ENCODE results near the gene TIMP2.

Gene TIMP2

GRCh38 chr17:78925234-78925633, at the start of gene TIMP2:
Gene TIMP2, minus strand, starts transcription at chr17:78925387. Its CDS starts 299 bp downstream, at chr17:78925088.
- TF ChIP-seq, protein P1, sequence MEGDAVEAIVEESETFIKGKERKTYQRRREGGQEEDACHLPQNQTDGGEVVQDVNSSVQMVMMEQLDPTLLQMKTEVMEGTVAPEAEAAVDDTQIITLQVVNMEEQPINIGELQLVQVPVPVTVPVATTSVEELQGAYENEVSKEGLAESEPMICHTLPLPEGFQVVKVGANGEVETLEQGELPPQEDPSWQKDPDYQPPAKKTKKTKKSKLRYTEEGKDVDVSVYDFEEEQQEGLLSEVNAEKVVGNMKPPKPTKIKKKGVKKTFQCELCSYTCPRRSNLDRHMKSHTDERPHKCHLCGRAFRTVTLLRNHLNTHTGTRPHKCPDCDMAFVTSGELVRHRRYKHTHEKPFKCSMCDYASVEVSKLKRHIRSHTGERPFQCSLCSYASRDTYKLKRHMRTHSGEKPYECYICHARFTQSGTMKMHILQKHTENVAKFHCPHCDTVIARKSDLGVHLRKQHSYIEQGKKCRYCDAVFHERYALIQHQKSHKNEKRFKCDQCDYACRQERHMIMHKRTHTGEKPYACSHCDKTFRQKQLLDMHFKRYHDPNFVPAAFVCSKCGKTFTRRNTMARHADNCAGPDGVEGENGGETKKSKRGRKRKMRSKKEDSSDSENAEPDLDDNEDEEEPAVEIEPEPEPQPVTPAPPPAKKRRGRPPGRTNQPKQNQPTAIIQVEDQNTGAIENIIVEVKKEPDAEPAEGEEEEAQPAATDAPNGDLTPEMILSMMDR (IDR thresholded peaks at IDR 0.05; ENCODE audit: borderline replicate concordance, insufficient read depth, low read depth, low read length), result peak; percentile 28; the same call in 1 of the 2 replicates
- H3K4me3 ChIP-seq (ENCODE audit: low read depth, low read length), result no peak within 1 kb of the TSS

DNA sequence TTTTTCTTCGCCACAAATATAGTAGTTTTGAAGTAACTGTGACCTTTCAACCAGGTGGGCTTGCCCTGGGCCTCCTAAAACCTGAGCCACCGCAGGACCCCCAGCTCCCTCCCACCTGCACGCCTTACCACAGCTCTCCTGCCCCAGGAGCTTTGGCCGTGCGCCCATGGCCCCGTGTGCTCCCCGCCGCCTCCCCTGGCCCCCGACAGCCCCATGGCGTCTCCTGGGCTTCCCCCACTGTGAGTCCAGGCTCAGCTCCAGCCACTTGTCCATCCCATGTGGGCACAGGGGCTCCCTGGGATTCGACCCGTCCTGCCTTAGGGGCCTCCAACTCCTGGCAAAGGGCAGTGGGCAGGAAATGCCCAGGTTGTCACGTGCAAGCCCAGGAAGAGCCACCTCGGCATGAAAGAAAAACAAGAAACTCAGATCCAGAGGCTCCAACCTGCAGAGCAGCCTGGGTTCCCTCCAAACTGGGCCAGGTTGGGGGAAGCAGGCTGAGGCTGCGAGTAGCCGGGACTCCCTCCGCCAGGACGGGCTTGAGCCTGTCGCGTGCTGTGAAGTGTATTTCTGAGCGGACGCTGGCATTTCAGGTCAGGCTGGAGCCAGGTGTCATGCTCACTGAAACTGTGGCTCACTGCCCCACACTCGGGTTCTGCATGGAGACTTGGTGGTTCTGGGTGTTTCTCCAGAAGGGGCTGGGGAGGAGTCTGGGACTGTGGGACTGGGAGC, 48.8 kb upstream of the TIMP2 start:
- no peak overlapping the region for H3K4me3 ChIP-seq (ENCODE audit: low read depth, low read length)
- TF ChIP-seq, protein P1 (IDR thresholded peaks at IDR 0.05; ENCODE audit: borderline replicate concordance, insufficient read depth, low read depth, low read length), result no peak

DNA sequence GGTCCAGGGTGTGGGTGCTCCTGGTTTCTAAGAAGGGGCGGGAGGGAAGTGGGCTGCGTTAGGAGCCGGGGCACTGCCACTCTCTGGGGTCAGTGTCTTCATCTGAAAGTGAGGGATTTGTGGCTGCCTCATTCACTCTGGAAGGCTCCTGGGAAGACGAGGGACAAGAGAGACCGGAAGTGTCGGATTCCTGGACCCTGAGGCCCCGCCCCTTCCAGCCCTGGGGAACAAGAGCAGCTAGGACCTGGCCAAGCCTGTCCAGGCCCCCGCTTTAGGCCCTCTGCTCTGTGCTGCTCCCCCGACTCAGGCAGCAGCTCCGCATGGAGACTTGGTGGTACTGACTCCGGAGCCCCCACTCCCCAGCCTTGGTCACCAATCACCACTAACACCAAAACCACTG, 48.0 kb upstream of the TIMP2 start:
- TF ChIP-seq, protein P1 (IDR thresholded peaks at IDR 0.05; ENCODE audit: borderline replicate concordance, insufficient read depth, low read depth, low read length), result no peak
- H3K4me3 ChIP-seq (ENCODE audit: low read depth, low read length), result no peak overlapping the region

- TF ChIP-seq, protein P1 (IDR thresholded peaks at IDR 0.05; ENCODE audit: borderline replicate concordance, insufficient read depth, low read depth, low read length), result no peak
- no peak overlapping the region for H3K4me3 ChIP-seq (ENCODE audit: low read depth, low read length)
These were observed 47.4 kb upstream of the TIMP2 start for GRCh38 chr17:78972507-78973105.

GRCh38 chr17:78971756-78972506, 46.7 kb upstream of the TIMP2 start:
- TF ChIP-seq, protein P1 (IDR thresholded peaks at IDR 0.05; ENCODE audit: borderline replicate concordance, insufficient read depth, low read depth, low read length), result no peak
- no peak overlapping the region for H3K4me3 ChIP-seq (ENCODE audit: low read depth, low read length)

GRCh38 chr17:78970834-78971755, 45.9 kb upstream of the TIMP2 start:
- TF ChIP-seq, protein P1 (IDR thresholded peaks at IDR 0.05; ENCODE audit: borderline replicate concordance, insufficient read depth, low read depth, low read length), result peak; percentile 81
- no peak overlapping the region for H3K4me3 ChIP-seq (ENCODE audit: low read depth, low read length)

All from GM12875 (cell line).